Measurements from ENCODE around the gene FARS2. TPM values are rescaled to one million over a fixed set of nuclear protein-coding genes. Genes with fewer than 3 reads are reported as not detected.

Gene FARS2
- total RNA-seq, 2 donors from 2014 or later, result 16.2 to 18.3 TPM

GRCh38 chr6:5754904-5755303 lies 493.6 kb downstream of the FARS2 start:
- Histone ChIP-seq H3K27ac (ENCODE audit: low read depth, low read length) (no peak overlapping the region), H3K4me3 (ENCODE audit: low read length) (peak overlapping the region; percentile 6), H3K9ac (ENCODE audit: extremely low read depth, low read length, poor library complexity, severe bottlenecking) (no peak overlapping the region), H3K4me1 (ENCODE audit: control insufficient read depth, insufficient read depth, low read length) (peaks cover 10% of the 10 kb centered on the region), H3K9me3 (ENCODE audit: control insufficient read depth, low read length) (peaks cover 31% of the 10 kb centered on the region), H3K36me3 (ENCODE audit: control insufficient read depth, insufficient read depth, low read length) (no peaks in the 10 kb centered on the region), H3K27me3 (ENCODE audit: control insufficient read depth, insufficient read depth, low read length, poor library complexity, severe bottlenecking) (no peaks in the 10 kb centered on the region)
- H3K27me3 Mint-ChIP-seq (ENCODE audit: insufficient read depth), result no peaks in the 10 kb centered on the region
- peaks cover 13% of the 10 kb centered on the region for H3K4me1 Mint-ChIP-seq
- H3K36me3 Mint-ChIP-seq (ENCODE audit: low read depth), result peaks cover 30% of the 10 kb centered on the region
- H3K4me3 Mint-ChIP-seq, result no peak overlapping the region
- DNase-seq, result no peak
- no peak for TF ChIP-seq CTCF (conservative IDR thresholded peaks at IDR 0.05)
- WGBS, 2 experiments (ENCODE audit: insufficient coverage in 1 of 2, insufficient read length in 1 of 2), result 80 to 100% methylated on average over 1 of the region's 2 CpGs
- no peak overlapping the region for H3K27ac Mint-ChIP-seq
- peaks cover 43% of the 10 kb centered on the region for H3K9me3 Mint-ChIP-seq

GRCh38 chr6:5759571-5759970 lies 498.3 kb downstream of the FARS2 start:
- H3K4me3 ChIP-seq (ENCODE audit: low read length), result no peak overlapping the region
- H3K36me3 Mint-ChIP-seq (ENCODE audit: low read depth), result peaks cover 18% of the 10 kb centered on the region
- WGBS, 2 experiments (ENCODE audit: insufficient coverage in 1 of 2, insufficient read length in 1 of 2), result 85 to 100% methylated on average over 3 to 5 of the region's 5 CpGs
- no peak overlapping the region for H3K27ac ChIP-seq (ENCODE audit: low read depth, low read length)
- no peaks in the 10 kb centered on the region for H3K4me1 ChIP-seq (ENCODE audit: control insufficient read depth, insufficient read depth, low read length)
- no peaks in the 10 kb centered on the region for H3K36me3 ChIP-seq (ENCODE audit: control insufficient read depth, insufficient read depth, low read length)
- H3K9me3 Mint-ChIP-seq, result peaks cover 22% of the 10 kb centered on the region
- TF ChIP-seq CTCF (conservative IDR thresholded peaks at IDR 0.05), result no peak
- no peaks in the 10 kb centered on the region for H3K4me1 Mint-ChIP-seq
- peak; percentile 5 for DNase-seq
- H3K4me3 Mint-ChIP-seq, result no peak overlapping the region
- no peak overlapping the region for H3K27ac Mint-ChIP-seq
- H3K27me3 Mint-ChIP-seq (ENCODE audit: insufficient read depth), result no peaks in the 10 kb centered on the region
- H3K9ac ChIP-seq (ENCODE audit: extremely low read depth, low read length, poor library complexity, severe bottlenecking), result no peak overlapping the region
- H3K27me3 ChIP-seq (ENCODE audit: control insufficient read depth, insufficient read depth, low read length, poor library complexity, severe bottlenecking), result no peaks in the 10 kb centered on the region
- H3K9me3 ChIP-seq (ENCODE audit: control insufficient read depth, low read length), result peaks cover 11% of the 10 kb centered on the region

GRCh38 chr6:5761370-5761769 lies 500.1 kb downstream of the FARS2 start:
- Mint-ChIP-seq H3K36me3 (ENCODE audit: low read depth) (peaks cover 2% of the 10 kb centered on the region), H3K27me3 (ENCODE audit: insufficient read depth) (no peaks in the 10 kb centered on the region), H3K4me3 (no peak overlapping the region), H3K27ac (no peak overlapping the region), H3K9me3 (peaks cover 9% of the 10 kb centered on the region), H3K4me1 (no peaks in the 10 kb centered on the region)
- H3K4me1 ChIP-seq (ENCODE audit: control insufficient read depth, insufficient read depth, low read length), result no peaks in the 10 kb centered on the region
- H3K4me3 ChIP-seq (ENCODE audit: low read length), result no peak overlapping the region
- TF ChIP-seq CTCF (conservative IDR thresholded peaks at IDR 0.05), result no peak
- H3K9me3 ChIP-seq (ENCODE audit: control insufficient read depth, low read length), result no peaks in the 10 kb centered on the region
- no peaks in the 10 kb centered on the region for H3K36me3 ChIP-seq (ENCODE audit: control insufficient read depth, insufficient read depth, low read length)
- H3K27me3 ChIP-seq (ENCODE audit: control insufficient read depth, insufficient read depth, low read length, poor library complexity, severe bottlenecking), result no peaks in the 10 kb centered on the region
- H3K27ac ChIP-seq (ENCODE audit: low read depth, low read length), result no peak overlapping the region
- WGBS, 2 experiments (ENCODE audit: insufficient coverage in 1 of 2, insufficient read length in 1 of 2), result 90 to 96% methylated on average over 2 to 5 of the region's 5 CpGs
- H3K9ac ChIP-seq (ENCODE audit: extremely low read depth, low read length, poor library complexity, severe bottlenecking), result no peak overlapping the region
- DNase-seq, result peak; percentile 28
